ENCODE data around the gene OR1M1. TPM values are rescaled to one million over a fixed set of nuclear protein-coding genes. Genes with fewer than 3 reads are reported as not detected.
"Not testable (repeated sequence)": the region's sequence is repeated elsewhere in the genome, so short reads cannot be mapped to it uniquely, and the experiment has no call there.

OR1M1 gene
- polyA plus RNA-seq, 2 donors, result not detected

DNA sequence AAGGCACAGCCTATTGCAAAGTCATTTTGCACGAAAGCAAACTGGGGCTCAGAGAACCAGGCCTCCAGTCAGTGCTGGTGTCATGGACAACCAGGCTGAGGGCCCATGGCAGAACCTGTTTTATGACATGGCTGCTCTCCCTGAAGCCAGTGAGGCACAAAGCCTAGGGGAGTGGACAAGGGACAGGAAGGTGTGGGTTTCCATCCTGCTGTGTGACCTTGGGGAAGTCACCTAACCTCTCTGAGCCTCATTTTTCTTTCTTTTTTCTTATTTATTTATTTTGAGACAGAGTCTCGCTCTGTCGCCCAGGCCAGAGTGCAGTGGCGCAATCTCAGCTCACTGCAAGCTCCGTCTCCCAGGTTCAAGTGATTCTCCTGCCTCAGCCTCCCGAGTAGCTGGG is 15.1 kb upstream of the OR1M1 start:
- WGBS, 2 donors, result 90 to 95% methylated on average over 6 of the region's 6 CpGs

GRCh38 chr19:9073806-9074205 is 13.1 kb upstream of the OR1M1 start:
- no peaks in the 10 kb centered on the region for H3K9me3 ChIP-seq (ENCODE audit: control insufficient read depth in 2 of 2, insufficient read depth in 1 of 2, low read depth in 1 of 2, low read length in 1 of 2)
- no peaks in the 10 kb centered on the region for H3K36me3 ChIP-seq (ENCODE audit: control insufficient read depth in 2 of 2, insufficient read depth in 2 of 2, low read length in 1 of 2)
- no peaks in the 10 kb centered on the region for H3K27me3 ChIP-seq (ENCODE audit: control insufficient read depth in 1 of 2, insufficient read depth in 2 of 2, low read length in 2 of 2)
- no peak overlapping the region for H3K4me3 ChIP-seq (ENCODE audit: low read depth in 1 of 2, low read length in 2 of 2)
- no peak overlapping the region for H3K27ac ChIP-seq (ENCODE audit: low read depth in 2 of 2, low read length in 1 of 2)
- WGBS, 2 donors, result 67 to 74% methylated on average over 6 of the region's 6 CpGs
- H3K4me1 ChIP-seq (ENCODE audit: control insufficient read depth in 2 of 2, insufficient read depth in 2 of 2, low read length in 1 of 2), result peaks cover 0 to 6% of the 10 kb centered on the region in 2 donors

More for the DNA sequence above, 15.1 kb upstream of the OR1M1 start:
- not testable (repeated sequence) for H3K4me1 ChIP-seq (ENCODE audit: control insufficient read depth in 2 of 2, insufficient read depth in 2 of 2, low read length in 1 of 2); H3K4me3 ChIP-seq (ENCODE audit: low read depth in 1 of 2, low read length in 2 of 2); H3K36me3 ChIP-seq (ENCODE audit: control insufficient read depth in 2 of 2, insufficient read depth in 2 of 2, low read length in 1 of 2); H3K27ac ChIP-seq (ENCODE audit: low read depth in 2 of 2, low read length in 1 of 2); H3K27me3 ChIP-seq (ENCODE audit: control insufficient read depth in 1 of 2, insufficient read depth in 2 of 2, low read length in 2 of 2); H3K9me3 ChIP-seq (ENCODE audit: control insufficient read depth in 2 of 2, insufficient read depth in 1 of 2, low read depth in 1 of 2, low read length in 1 of 2)

- no peaks in the 10 kb centered on the region for H3K27me3 ChIP-seq (ENCODE audit: control insufficient read depth in 1 of 2, insufficient read depth in 2 of 2, low read length in 2 of 2)
- WGBS, 2 donors, result 17 to 18% methylated on average over 16 of the region's 16 CpGs
- peaks cover 0 to 6% of the 10 kb centered on the region in 2 donors for H3K4me1 ChIP-seq (ENCODE audit: control insufficient read depth in 2 of 2, insufficient read depth in 2 of 2, low read length in 1 of 2)
- H3K27ac ChIP-seq (ENCODE audit: low read depth in 2 of 2, low read length in 1 of 2), result peak overlapping the region in 1 of 2 donors; percentile 33
- H3K9me3 ChIP-seq (ENCODE audit: control insufficient read depth in 2 of 2, insufficient read depth in 1 of 2, low read depth in 1 of 2, low read length in 1 of 2), result no peaks in the 10 kb centered on the region
- no peak overlapping the region for H3K4me3 ChIP-seq (ENCODE audit: low read depth in 1 of 2, low read length in 2 of 2)
- H3K36me3 ChIP-seq (ENCODE audit: control insufficient read depth in 2 of 2, insufficient read depth in 2 of 2, low read length in 1 of 2), result no peaks in the 10 kb centered on the region
Observed at GRCh38 chr19:9075064-9075949, 11.6 kb upstream of the OR1M1 start.

GRCh38 chr19:9076901-9077300 is 10.0 kb upstream of the OR1M1 start:
- Histone ChIP-seq H3K4me3 (ENCODE audit: low read depth in 1 of 2, low read length in 2 of 2) (no peak overlapping the region), H3K27ac (ENCODE audit: low read depth in 2 of 2, low read length in 1 of 2) (no peak overlapping the region), H3K9me3 (ENCODE audit: control insufficient read depth in 2 of 2, insufficient read depth in 1 of 2, low read depth in 1 of 2, low read length in 1 of 2) (no peaks in the 10 kb centered on the region), H3K36me3 (ENCODE audit: control insufficient read depth in 2 of 2, insufficient read depth in 2 of 2, low read length in 1 of 2) (no peaks in the 10 kb centered on the region), H3K4me1 (ENCODE audit: control insufficient read depth in 2 of 2, insufficient read depth in 2 of 2, low read length in 1 of 2) (peaks cover 0 to 6% of the 10 kb centered on the region in 2 donors), H3K27me3 (ENCODE audit: control insufficient read depth in 1 of 2, insufficient read depth in 2 of 2, low read length in 2 of 2) (no peaks in the 10 kb centered on the region)
- WGBS, 2 donors, result 71 to 73% methylated on average over 10 of the region's 10 CpGs

- Histone ChIP-seq H3K36me3 (ENCODE audit: control insufficient read depth in 2 of 2, insufficient read depth in 2 of 2, low read length in 1 of 2) (no peaks in the 10 kb centered on the region), H3K4me3 (ENCODE audit: low read depth in 1 of 2, low read length in 2 of 2) (no peak overlapping the region), H3K4me1 (ENCODE audit: control insufficient read depth in 2 of 2, insufficient read depth in 2 of 2, low read length in 1 of 2) (peaks cover 0 to 6% of the 10 kb centered on the region in 2 donors), H3K27me3 (ENCODE audit: control insufficient read depth in 1 of 2, insufficient read depth in 2 of 2, low read length in 2 of 2) (no peaks in the 10 kb centered on the region), H3K27ac (ENCODE audit: low read depth in 2 of 2, low read length in 1 of 2) (no peak overlapping the region), H3K9me3 (ENCODE audit: control insufficient read depth in 2 of 2, insufficient read depth in 1 of 2, low read depth in 1 of 2, low read length in 1 of 2) (no peaks in the 10 kb centered on the region)
- WGBS, 2 donors, result 59 to 68% methylated on average over 4 of the region's 4 CpGs
Observed at GRCh38 chr19:9078651-9079050, 8.2 kb upstream of the OR1M1 start.

GRCh38 chr19:9107375-9107774 is 20.5 kb downstream of the OR1M1 start, which contains the start of gene OR7G2:
Gene OR7G2, minus strand, starts transcription at chr19:9107475. Its CDS starts 4,232 bp downstream, at chr19:9103243.
- Histone ChIP-seq H3K9me3 (ENCODE audit: control insufficient read depth in 2 of 2, insufficient read depth in 1 of 2, low read depth in 1 of 2, low read length in 1 of 2) (no peaks in the 10 kb centered on the region), H3K27me3 (ENCODE audit: control insufficient read depth in 1 of 2, insufficient read depth in 2 of 2, low read length in 2 of 2) (peaks cover 0 to 4% of the 10 kb centered on the region in 2 donors), H3K4me3 (ENCODE audit: low read depth in 1 of 2, low read length in 2 of 2) (no peak within 1 kb of the TSS), H3K27ac (ENCODE audit: low read depth in 2 of 2, low read length in 1 of 2) (no peak within 1 kb of the TSS), H3K36me3 (ENCODE audit: control insufficient read depth in 2 of 2, insufficient read depth in 2 of 2, low read length in 1 of 2) (no peaks in the 10 kb centered on the region), H3K4me1 (ENCODE audit: control insufficient read depth in 2 of 2, insufficient read depth in 2 of 2, low read length in 1 of 2) (no peaks in the 10 kb centered on the region)
- 50 to 55% methylated on average over 8 of the region's 8 CpGs for WGBS, 2 donors

DNA sequence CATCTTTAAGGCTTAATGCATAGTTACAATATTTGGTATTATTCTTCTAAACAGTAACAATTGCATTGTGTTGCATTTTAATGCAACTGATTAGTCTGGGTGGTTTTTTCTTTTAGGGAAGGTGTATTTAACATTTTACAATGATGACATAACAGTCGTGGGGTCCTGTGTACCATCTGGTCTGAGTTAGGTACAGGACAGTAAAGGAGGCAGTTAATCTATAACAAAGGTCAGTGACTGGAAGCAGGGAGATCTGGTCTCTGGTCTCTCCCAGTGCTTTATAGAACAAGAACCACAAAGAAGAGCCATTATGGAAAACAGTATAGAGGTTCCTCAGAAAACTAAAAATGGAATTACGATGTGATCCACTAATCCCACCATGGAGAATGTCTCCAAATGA is 23.1 kb downstream of the OR1M1 start:
- WGBS, 2 donors, result 40 to 64% methylated on average over 2 of the region's 2 CpGs
- no peak overlapping the region for H3K4me3 ChIP-seq (ENCODE audit: low read depth in 1 of 2, low read length in 2 of 2)
- no peak overlapping the region for H3K27ac ChIP-seq (ENCODE audit: low read depth in 2 of 2, low read length in 1 of 2)
- H3K9me3 ChIP-seq (ENCODE audit: control insufficient read depth in 2 of 2, insufficient read depth in 1 of 2, low read depth in 1 of 2, low read length in 1 of 2), result no peaks in the 10 kb centered on the region
- no peaks in the 10 kb centered on the region for H3K4me1 ChIP-seq (ENCODE audit: control insufficient read depth in 2 of 2, insufficient read depth in 2 of 2, low read length in 1 of 2)
- no peaks in the 10 kb centered on the region for H3K36me3 ChIP-seq (ENCODE audit: control insufficient read depth in 2 of 2, insufficient read depth in 2 of 2, low read length in 1 of 2)
- H3K27me3 ChIP-seq (ENCODE audit: control insufficient read depth in 1 of 2, insufficient read depth in 2 of 2, low read length in 2 of 2), result peaks cover 0 to 4% of the 10 kb centered on the region in 2 donors

DNA sequence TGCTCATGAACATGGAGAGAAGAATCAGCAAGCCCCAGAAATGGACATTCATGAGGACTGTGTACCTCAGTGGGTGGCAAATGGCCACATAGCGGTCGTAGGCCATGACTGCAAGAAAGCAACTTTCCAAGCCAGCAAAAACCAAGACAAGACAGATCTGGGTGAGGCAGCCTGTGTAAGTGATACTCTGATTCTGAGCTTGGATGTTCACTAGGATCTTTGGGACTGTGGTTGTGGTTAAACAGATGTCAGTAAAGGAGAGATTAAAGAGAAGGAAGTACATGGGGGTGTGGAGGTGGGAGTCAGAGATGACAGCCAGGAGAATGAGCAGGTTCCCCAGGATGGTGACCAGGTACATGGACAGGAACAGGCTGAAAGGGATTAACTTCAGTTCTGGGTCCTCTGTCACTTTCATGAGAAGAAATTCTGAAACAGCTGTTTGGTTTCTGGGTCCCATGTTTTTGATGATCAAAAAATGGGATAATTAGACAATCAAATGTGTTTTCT is 28.5 kb downstream of the OR1M1 start, which contains the start of gene OR7G1:
OR7G1 (minus strand) TSS at position 457 of the 507 bp plus-strand sequence; CDS start at position 457, 0 bp downstream.
- no peaks in the 10 kb centered on the region for H3K9me3 ChIP-seq (ENCODE audit: control insufficient read depth in 2 of 2, insufficient read depth in 1 of 2, low read depth in 1 of 2, low read length in 1 of 2)
- H3K4me3 ChIP-seq (ENCODE audit: low read depth in 1 of 2, low read length in 2 of 2), result no peak within 1 kb of the TSS
- 74 to 81% methylated on average over 2 of the region's 2 CpGs for WGBS, 2 donors
- no peak within 1 kb of the TSS for H3K27ac ChIP-seq (ENCODE audit: low read depth in 2 of 2, low read length in 1 of 2)
- H3K4me1 ChIP-seq (ENCODE audit: control insufficient read depth in 2 of 2, insufficient read depth in 2 of 2, low read length in 1 of 2), result no peaks in the 10 kb centered on the region
- H3K27me3 ChIP-seq (ENCODE audit: control insufficient read depth in 1 of 2, insufficient read depth in 2 of 2, low read length in 2 of 2), result no peaks in the 10 kb centered on the region
- no peaks in the 10 kb centered on the region for H3K36me3 ChIP-seq (ENCODE audit: control insufficient read depth in 2 of 2, insufficient read depth in 2 of 2, low read length in 1 of 2)

- Histone ChIP-seq H3K27ac (ENCODE audit: low read depth in 2 of 2, low read length in 1 of 2) (no peak overlapping the region), H3K9me3 (ENCODE audit: control insufficient read depth in 2 of 2, insufficient read depth in 1 of 2, low read depth in 1 of 2, low read length in 1 of 2) (no peaks in the 10 kb centered on the region), H3K4me1 (ENCODE audit: control insufficient read depth in 2 of 2, insufficient read depth in 2 of 2, low read length in 1 of 2) (no peaks in the 10 kb centered on the region), H3K27me3 (ENCODE audit: control insufficient read depth in 1 of 2, insufficient read depth in 2 of 2, low read length in 2 of 2) (no peaks in the 10 kb centered on the region), H3K4me3 (ENCODE audit: low read depth in 1 of 2, low read length in 2 of 2) (no peak overlapping the region), H3K36me3 (ENCODE audit: control insufficient read depth in 2 of 2, insufficient read depth in 2 of 2, low read length in 1 of 2) (no peaks in the 10 kb centered on the region)
- 54 to 55% methylated on average over 5 of the region's 5 CpGs for WGBS, 2 donors
Observed at GRCh38 chr19:9116547-9116946, 29.7 kb downstream of the OR1M1 start.
